Gastroesophageal sphincter (tissue), 3 donors: ENCODE measurements around the gene CDK17.

Experiments
- CTCF ChIP-seq, 4 experiments: fragments of 200-600 bp in 2 of 4; fragments of 450-650 bp in 2 of 4; sonication (generic) in 1 of 4; IDR thresholded peaks; one replicate each; pipeline ENCODE4 v1.5.1; 2017 to 2019; ENCODE audit warnings: antibody characterized with exemption in 4 of 4, mild to moderate bottlenecking in 2 of 4, moderate library complexity in 2 of 4
- EP300 ChIP-seq: sonication (generic); formaldehyde crosslinking; IDR thresholded peaks from one replicate; pipeline ENCODE4 v1.6.1; 2017; ENCODE audit warnings: antibody characterized with exemption, mild to moderate bottlenecking
- POLR2A ChIP-seq, 2 donors: fragments of 450-650 bp; IDR thresholded peaks; one replicate each; pipeline ENCODE4 v1.6.1; 2017; ENCODE audit warnings: antibody characterized with exemption in 2 of 2, mild to moderate bottlenecking in 2 of 2, moderate library complexity in 1 of 2

GRCh38 chr12:96297504-96297903 lies 102.7 kb downstream of the CDK17 start:
- TF ChIP-seq POLR2A (IDR thresholded peaks at IDR 0.05) (no peak), CTCF (IDR thresholded peaks at IDR 0.05) (no peak), EP300 (no peak)
